Testis (tissue), 2 donors: ENCODE measurements around the gene PLA2R1.

Source experiments
- CTCF ChIP-seq, 3 experiments: fragments of 450-650 bp in 2 of 3; fragments of 200-600 bp in 1 of 3; sonication (generic) in 1 of 3; IDR thresholded peaks; one replicate each; pipeline ENCODE4 v1.5.1; 2016 to 2019; ENCODE audit warnings: antibody characterized with exemption in 3 of 3, mild to moderate bottlenecking in 2 of 3, moderate library complexity in 1 of 3
- POLR2A ChIP-seq: fragments of 450-650 bp; IDR thresholded peaks from one replicate; pipeline ENCODE4 v1.6.1; 2017; ENCODE audit warnings: antibody characterized with exemption, mild to moderate bottlenecking, moderate library complexity

DNA sequence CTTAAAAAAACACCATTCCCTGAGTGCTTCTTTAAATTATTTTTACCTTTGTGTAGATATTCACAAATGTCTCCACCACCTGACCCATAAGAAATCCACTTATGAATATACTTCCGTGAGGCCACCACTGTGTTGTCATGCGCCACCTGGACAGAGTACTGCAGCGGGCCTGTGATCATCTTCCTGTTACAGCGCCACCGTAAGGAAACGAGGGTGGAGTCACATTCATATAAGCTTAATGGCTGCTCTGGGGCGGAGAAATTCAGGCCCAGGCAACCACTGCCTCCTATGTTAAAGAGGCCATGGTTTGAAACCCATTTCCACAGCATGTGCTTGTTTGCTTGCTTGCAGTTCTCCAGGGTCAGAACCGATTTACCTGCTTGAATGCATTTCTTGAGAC is 17.7 kb downstream of the PLA2R1 start:
- TF ChIP-seq CTCF (IDR thresholded peaks at IDR 0.05) (no peak), POLR2A (no peak)
